A549 (cell line): ENCODE results near the gene TFCP2. TPM values are rescaled to one million over a fixed set of nuclear protein-coding genes. Genes with fewer than 3 reads are reported as not detected.

Experiments
- ATAC-seq, 2 experiments: fragments of 200-7000 bp in 1 of 2; fragments of >200 bp in 1 of 2; cut with Nextera tagmentation in 1 of 2; cut with Tn5 transposase in 1 of 2; 3 replicates each; pipeline versions ENCODE4 v1.8.0 to v1.9.1; 2018 to 2020; ENCODE audit warnings: mild to moderate bottlenecking in 1 of 2, moderate library complexity in 1 of 2
- CTCF ChIA-PET: fragments of 300-600 bp; sonication (Branson Sonifier 250); formaldehyde crosslinking; extraction: SDS; loops from one replicate; lab custom pipeline; 2021; ENCODE audit warnings: antibody characterized with exemption, inconsistent platforms; lab: Yijun Ruan, JAX
- POLR2A ChIA-PET: fragments of 350-600 bp; formaldehyde crosslinking; extraction: SDS; loops from one replicate; lab custom pipeline; 2021; ENCODE audit warnings: antibody characterized with exemption, inconsistent platforms; lab: Yijun Ruan, JAX
- DNase-seq, 2 experiments: peaks; one replicate each; pipeline versions ENCODE4 v3.0.0 to v3.0.0-alpha.2; 2011 to 2016; ENCODE audit warnings: low read depth in 1 of 2, low spot score in 1 of 2
- FAIRE-seq: peaks from 2 replicates; lab custom pipeline; 2011; peaks lifted over from hg19 to GRCh38; lab: Jason Lieb, UNC
- H3K27ac ChIP-seq, 2 experiments: fragments of >200 bp; sonication (Bioruptor Twin); formaldehyde crosslinking; 3 replicates each; pipeline ENCODE4 v1.5.1; 2016 to 2017
- H3K4me1 ChIP-seq: fragments of >200 bp; sonication (Bioruptor Twin); formaldehyde crosslinking; 3 replicates; pipeline ENCODE4 v1.6.1; 2016
- H3K4me2 ChIP-seq: fragments of >200 bp; sonication (Bioruptor Twin); formaldehyde crosslinking; 3 replicates; pipeline ENCODE4 v1.6.1; 2016
- H3K4me3 ChIP-seq: fragments of >200 bp; sonication (Bioruptor Twin); formaldehyde crosslinking; 3 replicates; pipeline ENCODE4 v1.5.1; 2016
- H3K9me3 ChIP-seq: fragments of >200 bp; sonication (Bioruptor Twin); formaldehyde crosslinking; 3 replicates; pipeline ENCODE4 v1.6.1; 2016
- BHLHE40 ChIP-seq: IDR thresholded peaks from 2 replicates; pipeline ENCODE4 v1.6.1; 2012; ENCODE audit warnings: low read depth, low read length, inconsistent platforms
- E2F6 ChIP-seq: IDR thresholded peaks from 2 replicates; pipeline ENCODE4 v1.6.1; 2012; ENCODE audit warnings: low read depth, borderline replicate concordance
- FOSL2 ChIP-seq, 2 experiments: fragments of 450-650 bp in 1 of 2; fragments of >200 bp in 1 of 2; sonication (Bioruptor Twin) in 1 of 2; formaldehyde crosslinking; IDR thresholded peaks; 2 replicates each; pipeline versions ENCODE4 v1.5.0 to v1.6.1; 2016 to 2020; ENCODE audit warnings: mild to moderate bottlenecking in 1 of 2, moderate library complexity in 1 of 2
- GATA3 ChIP-seq: IDR thresholded peaks from 2 replicates; pipeline ENCODE4 v1.6.1; 2012; ENCODE audit warnings: borderline replicate concordance
- HMGXB4 ChIP-seq: fragments of 250-450 bp; sonication (Bioruptor Pico); IDR thresholded peaks from 2 replicates; pipeline ENCODE4 v1.5.0; 2021; ENCODE audit warnings: mild to moderate bottlenecking, moderate library complexity, borderline replicate concordance
- JUN ChIP-seq, 2 experiments: fragments of >200 bp; sonication (Bioruptor Twin); formaldehyde crosslinking; IDR thresholded peaks; 2 replicates in 1 of 2; 3 replicates in 1 of 2; pipeline ENCODE4 v1.6.1; 2016 to 2017
- JUNB ChIP-seq: fragments of >200 bp; sonication (Bioruptor Twin); formaldehyde crosslinking; IDR thresholded peaks from 2 replicates; pipeline ENCODE4 v1.6.1; 2016
- KDM1A ChIP-seq: fragments of 200-600 bp; sonication (generic); IDR thresholded peaks from 2 replicates; pipeline ENCODE4 v1.6.1; 2016; ENCODE audit warnings: low read depth, mild to moderate bottlenecking
- MYC ChIP-seq: IDR thresholded peaks from 2 replicates; pipeline ENCODE4 v1.6.1; 2012; ENCODE audit warnings: mild to moderate bottlenecking, inconsistent platforms, low read length, improper control_type of control experiment, borderline replicate concordance
- NPAS2 ChIP-seq: fragments of 250-450 bp; sonication (Bioruptor Pico); IDR thresholded peaks from 2 replicates; pipeline ENCODE4 v1.8.0; 2022; ENCODE audit warnings: mild to moderate bottlenecking, moderate library complexity, borderline replicate concordance
- NR3C1 ChIP-seq: fragments of >200 bp; sonication (Bioruptor Twin); formaldehyde crosslinking; IDR thresholded peaks from 3 replicates; pipeline ENCODE4 v1.6.1; 2017
- RAD21 ChIP-seq, 2 experiments: fragments of >200 bp in 1 of 2; sonication (Bioruptor Twin) in 1 of 2; formaldehyde crosslinking in 1 of 2; IDR thresholded peaks in 1 of 2; conservative IDR thresholded peaks in 1 of 2; 2 replicates in 1 of 2; 3 replicates in 1 of 2; pipeline ENCODE4 v1.6.1; 2012 to 2018; ENCODE audit warnings: inconsistent platforms in 1 of 2
- RARB ChIP-seq: fragments of 250-450 bp; sonication (Bioruptor Pico); IDR thresholded peaks from 2 replicates; pipeline ENCODE4 v1.8.0; 2021; ENCODE audit warnings: mild to moderate bottlenecking, moderate library complexity
- RFX5 ChIP-seq: fragments of 450-650 bp; IDR thresholded peaks from 2 replicates; pipeline ENCODE4 v1.7.1; 2014; ENCODE audit warnings: antibody characterized with exemption, mild to moderate bottlenecking, moderate library complexity
- TP53 ChIP-seq: fragments of 250-450 bp; sonication (Bioruptor Pico); IDR thresholded peaks from 2 replicates; pipeline ENCODE4 v1.5.0; 2021; ENCODE audit warnings: mild to moderate bottlenecking, moderate library complexity
- ZC3H11A ChIP-seq: fragments of 450-650 bp; IDR thresholded peaks from 2 replicates; pipeline ENCODE4 v1.6.1; 2014; ENCODE audit warnings: antibody characterized with exemption, mild to moderate bottlenecking
- ZFP36 ChIP-seq: fragments of 450-650 bp; IDR thresholded peaks from 2 replicates; pipeline ENCODE4 v1.6.1; 2014; ENCODE audit warnings: borderline replicate concordance; ENCODE audit not compliant: partially characterized antibody
- ZSCAN20 ChIP-seq: fragments of 250-450 bp; sonication (Bioruptor Pico); IDR thresholded peaks from 2 replicates; pipeline ENCODE4 v1.8.0; 2022; ENCODE audit warnings: mild to moderate bottlenecking, moderate library complexity
- WGBS: methylation state at CpG from one replicate; pipeline ENCODE4 v1.1.6; 2017; ENCODE audit errors: missing lambda C conversion rate; 5-methylcytosine and 5-hydroxymethylcytosine counted together
- polyA plus RNA-seq, 4 experiments: library from polyadenylated mRNA; depleted of rRNA in 3 of 4; stranded (reverse); fragments of >200 nt; fragmentation: RNase III in 1 of 4; extraction: RNeasy Plus Mini Kit Qiagen cat#74134 plus additional on column Dnase treatment in 1 of 4; gene quantifications; 2 replicates in 3 of 4; 3 replicates in 1 of 4; pipeline ENCODE4 v1.2.3, GENCODE V29; 2011 to 2017
- TF ChIP-seq, protein P1 (sequence below): fragments of 200-600 bp; sonication (generic); IDR thresholded peaks from 2 replicates; pipeline ENCODE4 v1.6.1; 2016; ENCODE audit warnings: antibody characterized with exemption, mild to moderate bottlenecking, moderate library complexity

The TFCP2 gene
- polyA plus RNA-seq, 2 of the 4 experiments (the other 2 are of a cell fraction), result 18.7 to 39.8 TPM

DNA sequence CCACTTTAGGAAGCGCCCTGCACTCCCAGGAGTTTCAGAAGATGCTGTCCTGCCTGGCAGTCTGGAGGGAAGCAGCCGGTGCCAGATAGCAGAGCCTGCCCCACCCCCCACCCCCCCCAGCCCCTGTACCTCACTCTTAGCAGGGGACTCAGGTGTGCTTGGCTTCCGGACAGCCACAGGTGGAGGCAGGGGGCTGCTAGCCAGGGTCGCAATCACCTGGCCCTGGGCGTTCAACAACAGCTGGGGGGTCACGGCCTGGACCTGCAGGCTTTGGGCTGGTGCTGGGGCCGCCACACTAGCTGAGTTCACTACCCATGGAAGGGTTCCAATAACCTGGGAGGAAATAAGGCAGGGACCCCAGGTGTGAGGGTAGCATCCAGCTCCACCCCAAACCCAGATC lies 22.9 kb upstream of the TFCP2 start:
- H3K27ac ChIP-seq, result no peak overlapping the region
- DNase-seq (no peak), ATAC-seq (no peak), FAIRE-seq (no peak)
- 71% methylated on average over 1 of the region's 7 CpGs for WGBS
- TF ChIP-seq BHLHE40 (no peak), RARB (CRISPR knock-in tag) (no peak), JUN (IDR thresholded peaks at IDR 0.05) (no peak), JUNB (no peak), RFX5 (no peak), NPAS2 (no peak), HMGXB4 (CRISPR knock-in tag) (no peak), ZC3H11A (no peak), TP53 (CRISPR knock-in tag) (no peak), KDM1A (no peak), ZFP36 (no peak), GATA3 (no peak), RAD21 (conservative IDR thresholded peaks at IDR 0.05 in 1 of 2, IDR thresholded peaks at IDR 0.05 in 1 of 2) (no peak), MYC (no peak), NR3C1 (no peak)
- TF ChIP-seq, protein P1, sequence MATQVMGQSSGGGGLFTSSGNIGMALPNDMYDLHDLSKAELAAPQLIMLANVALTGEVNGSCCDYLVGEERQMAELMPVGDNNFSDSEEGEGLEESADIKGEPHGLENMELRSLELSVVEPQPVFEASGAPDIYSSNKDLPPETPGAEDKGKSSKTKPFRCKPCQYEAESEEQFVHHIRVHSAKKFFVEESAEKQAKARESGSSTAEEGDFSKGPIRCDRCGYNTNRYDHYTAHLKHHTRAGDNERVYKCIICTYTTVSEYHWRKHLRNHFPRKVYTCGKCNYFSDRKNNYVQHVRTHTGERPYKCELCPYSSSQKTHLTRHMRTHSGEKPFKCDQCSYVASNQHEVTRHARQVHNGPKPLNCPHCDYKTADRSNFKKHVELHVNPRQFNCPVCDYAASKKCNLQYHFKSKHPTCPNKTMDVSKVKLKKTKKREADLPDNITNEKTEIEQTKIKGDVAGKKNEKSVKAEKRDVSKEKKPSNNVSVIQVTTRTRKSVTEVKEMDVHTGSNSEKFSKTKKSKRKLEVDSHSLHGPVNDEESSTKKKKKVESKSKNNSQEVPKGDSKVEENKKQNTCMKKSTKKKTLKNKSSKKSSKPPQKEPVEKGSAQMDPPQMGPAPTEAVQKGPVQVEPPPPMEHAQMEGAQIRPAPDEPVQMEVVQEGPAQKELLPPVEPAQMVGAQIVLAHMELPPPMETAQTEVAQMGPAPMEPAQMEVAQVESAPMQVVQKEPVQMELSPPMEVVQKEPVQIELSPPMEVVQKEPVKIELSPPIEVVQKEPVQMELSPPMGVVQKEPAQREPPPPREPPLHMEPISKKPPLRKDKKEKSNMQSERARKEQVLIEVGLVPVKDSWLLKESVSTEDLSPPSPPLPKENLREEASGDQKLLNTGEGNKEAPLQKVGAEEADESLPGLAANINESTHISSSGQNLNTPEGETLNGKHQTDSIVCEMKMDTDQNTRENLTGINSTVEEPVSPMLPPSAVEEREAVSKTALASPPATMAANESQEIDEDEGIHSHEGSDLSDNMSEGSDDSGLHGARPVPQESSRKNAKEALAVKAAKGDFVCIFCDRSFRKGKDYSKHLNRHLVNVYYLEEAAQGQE, result no peak
- H3K9me3 ChIP-seq, result no peaks in the 10 kb centered on the region
- no peaks in the 10 kb centered on the region for H3K4me1 ChIP-seq
- POLR2A ChIA-PET, result interaction anchor here (0.6 kb wide), 1 partner anchor 22 kb away, joined by 6 read pairs; the partner anchor contains the start of gene POU6F1
- no peak overlapping the region for H3K4me2 ChIP-seq
- no peak overlapping the region for H3K4me3 ChIP-seq
- CTCF ChIA-PET, result interaction anchor here (1.2 to 3.3 kb wide), 3 partner anchors 8 to 15 kb away, joined by 3 to 11 read pairs (median 4); no protein-coding TSS in a partner anchor

DNA sequence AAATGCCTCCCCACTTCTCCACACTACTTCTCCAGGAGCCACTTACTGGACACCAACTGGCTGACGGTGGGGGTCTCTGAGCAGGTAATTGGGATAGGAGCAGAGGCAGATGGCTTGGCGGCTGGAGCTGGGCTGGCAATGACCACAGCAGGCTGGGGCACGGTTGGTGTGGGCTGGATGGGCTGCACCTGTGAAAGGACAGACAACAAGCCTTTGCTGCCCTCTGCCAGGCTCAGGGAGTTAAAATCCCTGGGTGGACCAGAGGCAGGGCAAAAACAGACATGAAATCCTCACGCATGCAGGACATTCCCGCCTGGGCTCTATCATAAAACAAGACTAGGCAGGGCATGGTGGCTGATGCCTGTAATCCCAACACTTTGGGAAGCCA lies 19.3 kb upstream of the TFCP2 start:
- CTCF ChIA-PET, result no interaction called here
- TF ChIP-seq ZSCAN20 (CRISPR knock-in tag) (no peak), E2F6 (no peak), FOSL2 (IDR thresholded peaks at IDR 0.05) (no peak), FOSL2 (CRISPR knock-in tag; IDR thresholded peaks at IDR 0.05) (no peak), ZFP36 (no peak), RAD21 (conservative IDR thresholded peaks at IDR 0.05 in 1 of 2, IDR thresholded peaks at IDR 0.05 in 1 of 2) (peak in 1 of 2 experiments; percentile 17; a peak in 1 of 5 replicates)
- no peak for FAIRE-seq

More for the DNA sequence above, 19.3 kb upstream of the TFCP2 start:
- DNase-seq, result no peak
- Histone ChIP-seq H3K27ac (no peak overlapping the region), H3K4me3 (no peak overlapping the region), H3K4me1 (no peaks in the 10 kb centered on the region), H3K4me2 (no peak overlapping the region), H3K9me3 (no peaks in the 10 kb centered on the region)
- 84% methylated on average over 5 of the region's 5 CpGs for WGBS
- POLR2A ChIA-PET, result interaction anchor here (0.7 kb wide), 1 partner anchor 46 kb away, joined by 3 read pairs; the partner anchor contains the start of gene DAZAP2
- ATAC-seq, result peak in 1 of 2 experiments; percentile 40; a peak in 2 of 6 replicates
